ENCODE results near the gene CLASP1. TPM values are rescaled to one million over a fixed set of nuclear protein-coding genes. Genes with fewer than 3 reads are reported as not detected.
"Not testable (repeated sequence)": the region's sequence is repeated elsewhere in the genome, so short reads cannot be mapped to it uniquely, and the experiment has no call there.

The CLASP1 gene
- total and polyA plus RNA-seq, 4 experiments from 2014 or later = 3.3 to 68.7 (median 42.1) TPM

GRCh38 chr2:121454549-121455090 lies 194.6 kb downstream of the CLASP1 start:
- H3K27ac ChIP-seq (ENCODE audit: low read depth, low read length) = no peak overlapping the region
- CTCF ChIA-PET (ENCODE audit: partially characterized antibody) = interaction anchor here (1.4 kb wide), 1 partner anchor 9 kb away, joined by 3 read pairs; no protein-coding TSS in a partner anchor
- intact Hi-C loops (cut with micrococcal nuclease) = no loop called here
- peaks cover 33% of the 10 kb centered on the region for H3K36me3 ChIP-seq (ENCODE audit: insufficient read depth, low read length)
- no peak overlapping the region for H3K4me3 ChIP-seq (ENCODE audit: low read length in 2 of 2)
- POLR2A ChIA-PET (ENCODE audit: partially characterized antibody) = no interaction called here
- no peaks in the 10 kb centered on the region for H3K9me3 Mint-ChIP-seq
- peaks cover 69 to 77% of the 10 kb centered on the region in 2 donors for H3K36me3 Mint-ChIP-seq
- H3K27ac Mint-ChIP-seq = peak overlapping the region in 1 of 7 donors; percentile 73
- H3K27me3 ChIP-seq (ENCODE audit: insufficient read depth, low read length) = no peaks in the 10 kb centered on the region
- no peaks in the 10 kb centered on the region for H3K4me1 ChIP-seq (ENCODE audit: insufficient read depth, low read length)
- no peak overlapping the region for H3K4me3 Mint-ChIP-seq
- H3K9me3 ChIP-seq (ENCODE audit: control insufficient read depth in 1 of 2, low read length in 2 of 2) = no peaks in the 10 kb centered on the region
- H3K27me3 Mint-ChIP-seq = no peaks in the 10 kb centered on the region
- no peak for DNase-seq
- no peaks in the 10 kb centered on the region for H3K4me1 Mint-ChIP-seq

GRCh38 chr2:121451398-121451797 lies 197.9 kb downstream of the CLASP1 start:
- H3K27ac Mint-ChIP-seq = no peak overlapping the region

GRCh38 chr2:121450301-121450700 lies 199.0 kb downstream of the CLASP1 start:
- intact Hi-C loops (cut with micrococcal nuclease) = no loop called here
- Histone ChIP-seq H3K36me3 (ENCODE audit: insufficient read depth, low read length) (peaks cover 54% of the 10 kb centered on the region), H3K27me3 (ENCODE audit: insufficient read depth, low read length) (no peaks in the 10 kb centered on the region), H3K9me3 (ENCODE audit: control insufficient read depth in 1 of 2, low read length in 2 of 2) (no peaks in the 10 kb centered on the region), H3K27ac (ENCODE audit: low read depth, low read length) (no peak overlapping the region), H3K4me1 (ENCODE audit: insufficient read depth, low read length) (no peaks in the 10 kb centered on the region), H3K4me3 (ENCODE audit: low read length in 2 of 2) (no peak overlapping the region)
- H3K4me3 Mint-ChIP-seq = no peak overlapping the region
- H3K36me3 Mint-ChIP-seq = peaks cover 72 to 90% of the 10 kb centered on the region in 2 donors
- ChIA-PET CTCF (ENCODE audit: partially characterized antibody) (interaction anchor here (1.3 to 1.5 kb wide), 2 partner anchors 46 to 48 kb away, joined by 3 to 4 read pairs; no protein-coding TSS in a partner anchor), POLR2A (ENCODE audit: partially characterized antibody) (no interaction called here)
- no peaks in the 10 kb centered on the region for H3K27me3 Mint-ChIP-seq
- H3K4me1 Mint-ChIP-seq = no peaks in the 10 kb centered on the region
- H3K9me3 Mint-ChIP-seq = no peaks in the 10 kb centered on the region
- no peak overlapping the region for H3K27ac Mint-ChIP-seq
- no peak for DNase-seq

More at GRCh38 chr2:121451398-121451797, 197.9 kb downstream of the CLASP1 start:
- no peak for DNase-seq
- intact Hi-C loops (cut with micrococcal nuclease) = no loop called here
- no peak overlapping the region for H3K4me3 Mint-ChIP-seq
- H3K9me3 Mint-ChIP-seq = no peaks in the 10 kb centered on the region
- no peaks in the 10 kb centered on the region for H3K27me3 Mint-ChIP-seq
- H3K9me3 ChIP-seq (ENCODE audit: control insufficient read depth in 1 of 2, low read length in 2 of 2) = no peaks in the 10 kb centered on the region
- H3K36me3 ChIP-seq (ENCODE audit: insufficient read depth, low read length) = peaks cover 46% of the 10 kb centered on the region
- H3K4me1 Mint-ChIP-seq = no peaks in the 10 kb centered on the region
- H3K27ac ChIP-seq (ENCODE audit: low read depth, low read length) = no peak overlapping the region
- no peaks in the 10 kb centered on the region for H3K27me3 ChIP-seq (ENCODE audit: insufficient read depth, low read length)
- H3K4me1 ChIP-seq (ENCODE audit: insufficient read depth, low read length) = no peaks in the 10 kb centered on the region
- H3K36me3 Mint-ChIP-seq = peaks cover 75 to 86% of the 10 kb centered on the region in 2 donors
- ChIA-PET POLR2A (ENCODE audit: partially characterized antibody) (no interaction called here), CTCF (ENCODE audit: partially characterized antibody) (interaction anchor here (1.5 kb wide), 1 partner anchor 49 kb away, joined by 4 read pairs; no protein-coding TSS in a partner anchor)
- H3K4me3 ChIP-seq (ENCODE audit: low read length in 2 of 2) = no peak overlapping the region

- no peak for DNase-seq
- intact Hi-C loops (cut with micrococcal nuclease) = no loop called here
- H3K4me1 Mint-ChIP-seq = peaks cover 0 to 2% (median 0%) of the 10 kb centered on the region in 4 donors
- ChIA-PET CTCF (ENCODE audit: partially characterized antibody) (no interaction called here), POLR2A (ENCODE audit: partially characterized antibody) (no interaction called here)
- H3K36me3 Mint-ChIP-seq = peaks cover 76 to 88% of the 10 kb centered on the region in 2 donors
- H3K4me1 ChIP-seq (ENCODE audit: insufficient read depth, low read length) = no peaks in the 10 kb centered on the region
- no peak overlapping the region for H3K27ac ChIP-seq (ENCODE audit: low read depth, low read length)
- no peaks in the 10 kb centered on the region for H3K9me3 ChIP-seq (ENCODE audit: control insufficient read depth in 1 of 2, low read length in 2 of 2)
- H3K4me3 ChIP-seq (ENCODE audit: low read length in 2 of 2) = no peak overlapping the region
- no peaks in the 10 kb centered on the region for H3K27me3 Mint-ChIP-seq
- no peaks in the 10 kb centered on the region for H3K9me3 Mint-ChIP-seq
- peaks cover 53% of the 10 kb centered on the region for H3K36me3 ChIP-seq (ENCODE audit: insufficient read depth, low read length)
- no peak overlapping the region for H3K4me3 Mint-ChIP-seq
- H3K27ac Mint-ChIP-seq = no peak overlapping the region
- H3K27me3 ChIP-seq (ENCODE audit: insufficient read depth, low read length) = no peaks in the 10 kb centered on the region
Observed at GRCh38 chr2:121446647-121447241, 202.5 kb downstream of the CLASP1 start.

GRCh38 chr2:121442889-121443288 lies 206.4 kb downstream of the CLASP1 start:
- no peaks in the 10 kb centered on the region for H3K9me3 Mint-ChIP-seq
- Histone ChIP-seq H3K27ac (ENCODE audit: low read depth, low read length) (no peak overlapping the region), H3K27me3 (ENCODE audit: insufficient read depth, low read length) (no peaks in the 10 kb centered on the region), H3K9me3 (ENCODE audit: control insufficient read depth in 1 of 2, low read length in 2 of 2) (no peaks in the 10 kb centered on the region), H3K4me1 (ENCODE audit: insufficient read depth, low read length) (no peaks in the 10 kb centered on the region), H3K36me3 (ENCODE audit: insufficient read depth, low read length) (peaks cover 28% of the 10 kb centered on the region), H3K4me3 (ENCODE audit: low read length in 2 of 2) (no peak overlapping the region)
- ChIA-PET POLR2A (ENCODE audit: partially characterized antibody) (no interaction called here), CTCF (ENCODE audit: partially characterized antibody) (no interaction called here)
- no peak overlapping the region for H3K4me3 Mint-ChIP-seq
- H3K4me1 Mint-ChIP-seq = peaks cover 0 to 2% (median 0%) of the 10 kb centered on the region in 4 donors
- H3K27me3 Mint-ChIP-seq = no peaks in the 10 kb centered on the region
- peaks cover 61 to 70% of the 10 kb centered on the region in 2 donors for H3K36me3 Mint-ChIP-seq
- DNase-seq = no peak
- no peak overlapping the region for H3K27ac Mint-ChIP-seq
- intact Hi-C loops (cut with micrococcal nuclease) = no loop called here

- H3K4me3 Mint-ChIP-seq; H3K27me3 ChIP-seq (ENCODE audit: insufficient read depth, low read length); H3K9me3 Mint-ChIP-seq; H3K4me3 ChIP-seq (ENCODE audit: low read length in 2 of 2); H3K27me3 Mint-ChIP-seq; DNase-seq; H3K27ac ChIP-seq (ENCODE audit: low read depth, low read length); H3K9me3 ChIP-seq (ENCODE audit: control insufficient read depth in 1 of 2, low read length in 2 of 2); H3K4me1 ChIP-seq (ENCODE audit: insufficient read depth, low read length); CTCF ChIA-PET (ENCODE audit: partially characterized antibody); POLR2A ChIA-PET (ENCODE audit: partially characterized antibody); intact Hi-C loops (cut with micrococcal nuclease); H3K36me3 ChIP-seq (ENCODE audit: insufficient read depth, low read length); H3K4me1 Mint-ChIP-seq: not testable (repeated sequence)
- peaks cover 22 to 30% of the 10 kb centered on the region in 2 donors for H3K36me3 Mint-ChIP-seq
- H3K27ac Mint-ChIP-seq = peak overlapping the region in 1 of 7 donors; percentile 48
Observed at GRCh38 chr2:121438290-121438689, 211.0 kb downstream of the CLASP1 start.

- Histone ChIP-seq H3K27ac (ENCODE audit: low read depth, low read length) (no peak overlapping the region), H3K4me1 (ENCODE audit: insufficient read depth, low read length) (no peaks in the 10 kb centered on the region), H3K4me3 (ENCODE audit: low read length in 2 of 2) (no peak overlapping the region), H3K27me3 (ENCODE audit: insufficient read depth, low read length) (no peaks in the 10 kb centered on the region), H3K9me3 (ENCODE audit: control insufficient read depth in 1 of 2, low read length in 2 of 2) (no peaks in the 10 kb centered on the region), H3K36me3 (ENCODE audit: insufficient read depth, low read length) (no peaks in the 10 kb centered on the region)
- intact Hi-C loops (cut with micrococcal nuclease) = no loop called here
- Mint-ChIP-seq H3K27me3 (no peaks in the 10 kb centered on the region), H3K4me3 (no peak overlapping the region), H3K27ac (peak overlapping the region in 1 of 7 donors; percentile 23), H3K9me3 (no peaks in the 10 kb centered on the region), H3K4me1 (no peaks in the 10 kb centered on the region), H3K36me3 (peaks cover 17 to 24% of the 10 kb centered on the region in 2 donors)
- no peak for DNase-seq
- POLR2A ChIA-PET (ENCODE audit: partially characterized antibody) = no interaction called here
- CTCF ChIA-PET (ENCODE audit: partially characterized antibody) = no interaction called here
Observed at GRCh38 chr2:121436918-121437317, 212.3 kb downstream of the CLASP1 start.

Measured in CD4-positive, alpha-beta memory T cell (primary cell).